ENCODE results near the gene SORT1. TPM values are rescaled to one million over a fixed set of nuclear protein-coding genes. Genes with fewer than 3 reads are reported as not detected.

SORT1 gene
- total and polyA plus RNA-seq, 8 donors, result 4.6 to 481 (median 36.6) TPM

GRCh38 chr1:109386054-109386717 lies 11.5 kb downstream of the SORT1 start:
- Histone ChIP-seq H3K9me3 (no peaks in the 10 kb centered on the region), H3K4me3 (no peak overlapping the region), H3K4me1 (peaks cover 13 to 97% (median 71%) of the 10 kb centered on the region in 4 donors), H3K27me3 (no peaks in the 10 kb centered on the region), H3K36me3 (no peaks in the 10 kb centered on the region), H3K27ac (peak overlapping the region in 4 of 5 donors; percentile 1 to 65 (median 23))
- WGBS, 5 donors, result 89 to 96% (median 92%) methylated on average over 2 of the region's 2 CpGs
- DNase-seq, result no peak
- TF ChIP-seq CTCF (IDR thresholded peaks at IDR 0.05), result no peak
- no peak for TF ChIP-seq POLR2AphosphoS5 (IDR thresholded peaks at IDR 0.05)
- TF ChIP-seq POLR2A (IDR thresholded peaks at IDR 0.05), result no peak
- no peak for TF ChIP-seq EP300 (IDR thresholded peaks at IDR 0.05)
- intact Hi-C loops (cut with DNase I; ENCODE audit: low total_unique reads), result no loop called here

GRCh38 chr1:109385417-109385816 lies 12.3 kb downstream of the SORT1 start:
- no peak overlapping the region for H3K4me3 ChIP-seq
- peak overlapping the region in 4 of 5 donors; percentile 1 to 65 (median 23) for H3K27ac ChIP-seq
- intact Hi-C loops (cut with DNase I; ENCODE audit: low total_unique reads), result no loop called here
- 46 to 65% (median 60%) methylated on average over 2 of the region's 2 CpGs for WGBS, 5 donors
- H3K36me3 ChIP-seq, result no peaks in the 10 kb centered on the region
- H3K9me3 ChIP-seq, result no peaks in the 10 kb centered on the region
- no peak for DNase-seq
- TF ChIP-seq CTCF (IDR thresholded peaks at IDR 0.05) (no peak), POLR2AphosphoS5 (IDR thresholded peaks at IDR 0.05) (no peak), POLR2A (IDR thresholded peaks at IDR 0.05) (no peak), EP300 (IDR thresholded peaks at IDR 0.05) (no peak)
- peaks cover 13 to 89% (median 63%) of the 10 kb centered on the region in 4 donors for H3K4me1 ChIP-seq
- no peaks in the 10 kb centered on the region for H3K27me3 ChIP-seq

GRCh38 chr1:109383854-109384253 lies 13.9 kb downstream of the SORT1 start:
- DNase-seq, result no peak
- H3K4me1 ChIP-seq, result peaks cover 0 to 73% (median 48%) of the 10 kb centered on the region in 4 donors
- H3K4me3 ChIP-seq, result no peak overlapping the region
- H3K9me3 ChIP-seq, result no peaks in the 10 kb centered on the region
- H3K27me3 ChIP-seq, result no peaks in the 10 kb centered on the region
- H3K36me3 ChIP-seq, result no peaks in the 10 kb centered on the region
- H3K27ac ChIP-seq, result peak overlapping the region in 2 of 5 donors; percentile 41 to 65
- intact Hi-C loops (cut with DNase I; ENCODE audit: low total_unique reads), result no loop called here
- 83 to 96% (median 92%) methylated on average over 7 of the region's 7 CpGs for WGBS, 5 donors
- TF ChIP-seq CTCF (IDR thresholded peaks at IDR 0.05) (no peak), EP300 (IDR thresholded peaks at IDR 0.05) (no peak), POLR2A (IDR thresholded peaks at IDR 0.05) (no peak), POLR2AphosphoS5 (IDR thresholded peaks at IDR 0.05) (no peak)

- TF ChIP-seq POLR2AphosphoS5 (IDR thresholded peaks at IDR 0.05) (no peak), POLR2A (IDR thresholded peaks at IDR 0.05) (no peak), CTCF (IDR thresholded peaks at IDR 0.05) (no peak), EP300 (IDR thresholded peaks at IDR 0.05) (no peak)
- 35 to 61% (median 48%) methylated on average over 2 of the region's 2 CpGs for WGBS, 5 donors
- H3K4me1 ChIP-seq, result peaks cover 0 to 69% (median 45%) of the 10 kb centered on the region in 4 donors
- no peaks in the 10 kb centered on the region for H3K27me3 ChIP-seq
- intact Hi-C loops (cut with DNase I; ENCODE audit: low total_unique reads), result no loop called here
- no peaks in the 10 kb centered on the region for H3K9me3 ChIP-seq
- H3K36me3 ChIP-seq, result no peaks in the 10 kb centered on the region
- H3K27ac ChIP-seq, result peak overlapping the region in 4 of 5 donors; percentile 15 to 65 (median 40)
- no peak for DNase-seq
- H3K4me3 ChIP-seq, result no peak overlapping the region
Observed at GRCh38 chr1:109383087-109383779, 14.5 kb downstream of the SORT1 start.
